RWPE1 (cell line): ENCODE data around the gene WNT4.

Experiments
- CTCF ChIA-PET: fragments of 350-600 bp; sonication (Branson Sonifier 250); formaldehyde crosslinking; extraction: SDS; loops from one replicate; lab custom pipeline; 2021; lab: Yijun Ruan, JAX
- POLR2A ChIA-PET: fragments of 400-600 bp; formaldehyde crosslinking; extraction: SDS; loops from one replicate; lab custom pipeline; 2020; ENCODE audit warnings: antibody characterized with exemption; ENCODE audit not compliant: low non-redundant PET; lab: Yijun Ruan, JAX
- DNase-seq: peaks from one replicate; pipeline ENCODE4 v3.0.0; 2012; ENCODE audit warnings: low spot score
- H3K27ac ChIP-seq: fragments of 450-650 bp; 2 replicates; pipeline ENCODE4 v1.5.1; 2017
- CTCF ChIP-seq: fragments of 450-650 bp; conservative IDR thresholded peaks from 2 replicates; pipeline ENCODE4 v1.5.1; 2017; ENCODE audit warnings: low read depth, mild to moderate bottlenecking

The WNT4 gene

GRCh38 chr1:22074803-22075202 is 68.1 kb downstream of the WNT4 start:
- H3K27ac ChIP-seq, result no peak overlapping the region
- CTCF ChIA-PET, result no interaction called here
- no peak for DNase-seq
- POLR2A ChIA-PET, result interaction anchor here (0.7 kb wide), 1 partner anchor 360 kb away, joined by 3 read pairs; no protein-coding TSS in a partner anchor
- no peak for TF ChIP-seq CTCF

GRCh38 chr1:22071511-22071910 is 71.4 kb downstream of the WNT4 start:
- POLR2A ChIA-PET, result no interaction called here
- no peak for DNase-seq
- CTCF ChIA-PET, result interaction anchor here (0.5 kb wide), 1 partner anchor 369 kb away, joined by 3 read pairs; no protein-coding TSS in a partner anchor
- H3K27ac ChIP-seq, result no peak overlapping the region
- no peak for TF ChIP-seq CTCF
